GM18868 (cell line): ENCODE measurements around the gene PITPNC1.
"Not testable (repeated sequence)": the region's sequence is repeated elsewhere in the genome, so short reads cannot be mapped to it uniquely, and the experiment has no call there.

Experiments used
- ATAC-seq: cut with Tn5 transposase; IDR thresholded peaks from one replicate; pipeline ENCODE4 v1.9.1; 2021; ENCODE audit warnings: mild to moderate bottlenecking, moderate library complexity; ENCODE audit not compliant: unreplicated experiment

PITPNC1 gene

DNA sequence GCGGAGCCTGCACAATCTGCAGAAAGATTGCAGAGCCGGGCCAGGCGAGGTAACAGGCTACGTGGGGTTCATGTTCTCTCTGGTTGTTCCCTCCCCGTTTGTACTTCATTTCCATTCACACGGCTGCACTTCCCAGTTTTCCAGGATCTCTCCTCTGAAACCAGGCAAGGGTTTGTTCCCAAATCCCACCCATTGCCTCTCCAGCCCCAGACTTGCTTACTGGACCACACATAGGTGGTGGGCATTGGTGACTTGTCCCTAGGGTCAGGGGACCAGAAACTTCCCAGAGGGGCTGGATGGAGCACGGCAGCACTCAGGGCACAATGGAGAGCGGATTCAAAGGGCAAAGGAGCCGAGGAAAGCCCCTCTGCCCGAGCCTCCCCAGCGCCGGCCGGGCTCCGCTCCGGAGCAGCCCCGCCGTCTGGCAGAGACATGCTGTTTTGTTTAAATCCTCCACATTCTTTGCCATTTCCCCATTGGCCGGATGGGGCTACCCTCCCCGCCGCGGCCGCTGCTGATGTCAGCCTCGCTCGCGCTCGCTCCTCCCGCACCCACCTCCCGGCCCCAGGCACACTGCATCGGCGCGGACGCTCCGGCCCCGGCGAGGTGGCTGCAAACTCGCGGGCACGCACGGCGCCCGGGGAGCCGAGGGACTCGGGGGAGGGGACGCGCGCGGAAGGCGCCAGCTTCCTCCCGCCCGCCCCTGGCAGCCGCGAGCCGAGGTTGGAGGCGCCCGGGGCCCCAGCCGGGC, at the start of gene PITPNC1:
PITPNC1 (plus strand) TSS at position 545 of the 751 bp plus-strand sequence.
- peak; percentile 69 for ATAC-seq

DNA sequence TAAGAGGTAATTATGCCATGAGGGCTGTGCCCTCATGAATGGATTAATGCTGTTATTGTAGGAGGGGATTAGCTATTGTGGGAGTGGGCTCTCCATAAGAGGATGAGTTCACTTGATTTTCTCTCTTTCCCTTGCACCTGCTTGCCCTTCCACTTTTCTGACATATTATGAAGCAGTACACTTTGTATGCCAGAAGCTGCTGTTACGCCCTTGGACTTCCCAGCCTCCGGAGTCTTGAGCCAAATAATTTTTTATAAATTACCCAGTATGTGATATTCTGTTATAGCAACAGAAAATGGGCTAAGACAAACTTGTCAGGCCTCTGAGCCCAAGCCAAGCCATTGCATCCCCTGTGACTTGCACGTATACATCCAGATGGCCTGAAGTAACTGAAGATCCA, 49.1 kb upstream of the PITPNC1 start:
- ATAC-seq: no peak

DNA sequence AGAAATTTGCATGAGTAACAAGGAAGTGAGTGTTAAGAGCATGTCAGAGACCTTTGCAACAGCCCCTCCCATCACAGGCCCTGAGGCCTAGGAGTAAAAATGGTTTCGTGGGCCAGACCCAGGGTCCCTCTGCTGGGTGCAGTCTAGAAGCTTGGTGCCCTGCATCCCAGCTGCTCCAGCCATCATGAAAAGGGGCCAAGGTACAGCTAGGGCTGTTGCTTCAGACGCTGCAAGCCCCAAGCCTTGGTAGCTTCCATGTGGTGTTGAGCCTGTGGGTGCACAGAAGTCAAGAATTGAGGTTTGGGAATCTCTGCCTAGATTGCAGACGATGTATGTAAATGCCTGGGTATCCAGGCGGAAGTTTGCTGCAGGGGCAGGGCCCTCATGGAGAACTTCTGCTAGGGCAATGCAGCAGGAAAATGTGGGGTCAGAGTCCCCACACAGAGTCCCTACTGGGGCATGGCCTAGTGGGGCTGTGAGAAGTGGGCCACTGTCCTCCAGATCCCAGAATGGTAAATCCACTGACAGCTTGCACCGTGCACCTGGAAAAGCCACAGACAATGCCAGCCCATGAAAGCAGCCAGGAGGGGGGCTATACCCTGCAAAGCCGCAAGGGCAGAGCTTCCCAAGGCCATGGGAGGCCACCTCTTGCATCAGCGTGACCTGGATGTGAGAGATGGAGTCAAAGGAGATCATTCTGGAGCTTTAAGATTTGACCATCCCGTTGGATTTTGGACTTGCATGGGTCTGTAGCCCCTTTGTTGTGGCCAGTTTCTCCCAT, 45.5 kb upstream of the PITPNC1 start:
- not testable (repeated sequence) for ATAC-seq

DNA sequence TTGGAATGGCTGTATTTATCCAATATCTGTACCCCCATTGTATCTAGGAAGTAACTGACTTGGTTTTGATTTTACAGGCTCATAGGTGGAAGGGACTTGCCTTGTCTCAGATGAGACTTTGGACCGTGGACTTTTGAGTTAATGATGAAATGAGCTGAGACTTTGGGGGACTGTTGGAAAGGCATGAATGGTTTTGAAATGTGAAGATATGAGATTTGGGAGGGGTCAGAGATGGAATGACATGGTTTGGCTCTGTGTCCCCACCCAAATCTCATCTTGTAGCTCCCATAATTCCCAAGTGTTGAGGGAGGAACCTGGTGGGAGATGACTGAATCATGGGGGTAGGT, 44.9 kb upstream of the PITPNC1 start:
- ATAC-seq: not testable (repeated sequence)

DNA sequence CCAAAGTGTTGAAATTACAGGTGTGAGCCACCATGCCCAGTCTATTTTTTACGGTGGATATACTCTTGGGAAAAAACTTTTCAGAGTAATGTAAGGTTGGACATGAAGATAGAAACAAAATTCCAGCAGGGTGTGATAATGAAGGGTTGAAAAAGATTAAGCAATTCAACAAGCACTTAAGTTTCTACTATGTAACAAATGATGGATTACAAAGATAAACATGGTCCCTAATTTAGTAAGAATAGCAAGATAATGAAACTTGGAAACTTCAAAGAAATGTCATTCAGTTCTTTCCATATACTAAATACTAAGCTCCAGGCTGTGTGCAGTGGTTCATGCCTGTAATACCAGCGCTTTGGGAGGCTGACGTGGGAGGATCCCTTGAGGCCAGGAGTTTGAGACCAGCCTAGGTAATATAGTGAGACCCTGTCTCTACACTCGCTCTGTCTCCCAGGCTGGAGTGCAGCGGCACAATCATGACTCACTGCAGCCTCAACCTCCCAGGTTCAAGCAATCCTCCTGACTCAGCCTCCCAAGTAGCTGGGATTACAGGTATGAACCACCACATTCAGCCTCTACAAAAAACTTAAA, 41.7 kb upstream of the PITPNC1 start:
- ATAC-seq: no peak

DNA sequence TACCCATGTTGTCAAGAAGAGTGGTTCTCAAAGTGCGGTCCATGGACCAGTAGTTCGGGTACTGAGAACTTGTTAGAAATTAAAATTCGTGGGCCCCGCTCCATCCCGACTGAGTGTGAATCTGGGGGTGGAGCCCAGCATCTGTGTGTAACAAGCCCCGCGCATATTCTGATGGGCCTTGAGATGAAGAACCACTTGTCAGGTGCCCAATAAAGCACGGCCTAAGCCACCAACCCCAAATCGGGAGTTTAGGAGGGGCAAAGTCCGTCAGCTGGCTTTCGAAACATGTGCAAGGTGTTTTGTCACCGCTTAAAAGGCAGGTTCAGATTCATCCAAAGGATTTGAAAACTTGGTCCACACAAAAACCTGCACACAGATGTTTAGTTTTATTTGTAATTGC, 40.2 kb upstream of the PITPNC1 start:
- ATAC-seq: no peak

DNA sequence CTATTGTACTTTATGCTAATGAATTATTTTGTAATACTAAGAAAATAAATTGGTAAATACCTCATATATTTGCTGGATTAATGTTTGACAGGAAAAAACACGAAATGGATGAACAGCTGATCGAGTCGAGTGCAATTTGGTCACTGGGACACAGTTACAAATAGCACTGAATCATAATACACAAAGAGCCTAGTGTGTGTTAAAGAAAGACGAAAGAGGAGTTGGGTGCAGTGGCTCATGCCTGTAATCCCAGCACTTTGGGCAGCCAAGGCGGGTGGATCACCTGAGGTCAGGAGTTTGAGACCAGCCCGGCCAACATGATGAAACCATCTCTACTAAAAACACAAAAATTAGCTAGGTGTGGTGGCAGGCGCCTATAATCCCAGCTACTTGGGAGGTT, 38.7 kb upstream of the PITPNC1 start:
- ATAC-seq: not testable (repeated sequence)

DNA sequence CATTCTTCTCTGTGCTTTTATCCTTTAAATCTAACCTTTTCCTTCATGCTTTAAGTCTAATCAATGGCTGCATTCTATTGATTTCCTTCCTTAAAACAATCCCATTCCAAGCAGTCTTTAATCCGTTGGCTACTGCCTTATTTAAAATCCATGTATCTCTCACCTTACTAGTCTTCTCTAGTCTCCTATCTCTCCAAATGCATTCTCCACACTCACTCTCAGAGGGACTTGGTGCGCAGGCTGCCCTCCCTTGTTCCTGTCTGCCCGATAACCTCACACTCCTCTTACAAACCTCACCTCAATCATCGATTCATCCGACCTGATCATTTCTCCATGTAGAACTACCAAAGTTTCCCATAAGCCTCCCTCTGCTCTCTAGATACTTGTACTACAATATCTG, 33.8 kb upstream of the PITPNC1 start:
- no peak for ATAC-seq

DNA sequence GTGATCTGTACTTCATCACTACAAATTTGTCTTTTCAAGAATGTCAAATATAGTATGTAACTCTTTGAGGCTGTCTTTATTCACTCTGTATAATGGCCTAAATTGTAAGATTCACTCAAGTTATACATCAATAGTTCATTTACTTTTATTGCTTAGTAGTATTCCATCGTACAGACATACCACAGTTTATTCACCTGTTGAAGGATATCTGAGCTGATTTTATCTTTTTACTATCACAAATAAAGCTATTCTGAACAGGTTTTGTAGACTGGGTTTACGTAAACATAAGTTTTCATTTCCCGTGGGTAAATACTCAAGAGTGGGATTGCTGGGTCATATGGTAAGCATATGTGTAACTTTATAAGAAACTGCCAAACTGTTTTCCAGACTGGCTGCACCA, 29.3 kb upstream of the PITPNC1 start:
- ATAC-seq: no peak

DNA sequence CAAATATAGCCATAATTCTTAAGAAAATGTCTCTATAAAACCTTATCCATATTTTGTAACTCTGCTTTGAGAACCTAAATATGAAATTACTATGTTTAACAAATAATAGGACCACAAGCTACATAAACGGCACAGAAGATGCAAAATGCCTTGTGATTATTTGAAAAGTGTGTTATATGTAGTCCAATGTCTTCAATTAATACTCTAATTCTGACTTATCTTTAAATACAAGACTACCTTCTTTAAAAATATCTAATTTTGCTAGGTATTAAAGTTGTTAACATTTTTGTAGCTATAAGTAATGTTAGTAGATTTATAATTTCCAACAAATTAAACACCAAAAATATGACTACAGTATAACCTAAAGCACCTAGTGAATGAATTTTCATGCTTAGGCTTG, 27.7 kb upstream of the PITPNC1 start:
- no peak for ATAC-seq

DNA sequence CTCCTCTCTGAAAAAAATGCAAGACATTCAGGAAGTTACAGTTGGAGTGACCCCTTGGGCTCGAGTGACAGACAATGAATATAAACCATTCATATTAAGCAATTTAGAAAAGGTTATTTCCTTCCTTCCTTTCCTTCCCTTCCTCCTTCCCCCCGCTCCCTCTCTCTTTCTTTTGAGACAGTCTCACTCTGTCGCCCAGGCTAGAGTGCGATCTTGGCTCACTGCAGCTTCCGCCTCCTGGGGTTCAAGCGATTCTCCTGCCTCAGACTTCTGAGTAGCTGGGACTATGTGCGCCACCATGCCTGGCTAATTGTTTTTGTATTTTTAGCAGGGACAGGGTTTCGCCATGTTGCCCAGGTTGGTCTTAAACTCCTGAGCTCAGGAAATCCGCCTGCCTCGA, 23.9 kb upstream of the PITPNC1 start:
- no peak for ATAC-seq

DNA sequence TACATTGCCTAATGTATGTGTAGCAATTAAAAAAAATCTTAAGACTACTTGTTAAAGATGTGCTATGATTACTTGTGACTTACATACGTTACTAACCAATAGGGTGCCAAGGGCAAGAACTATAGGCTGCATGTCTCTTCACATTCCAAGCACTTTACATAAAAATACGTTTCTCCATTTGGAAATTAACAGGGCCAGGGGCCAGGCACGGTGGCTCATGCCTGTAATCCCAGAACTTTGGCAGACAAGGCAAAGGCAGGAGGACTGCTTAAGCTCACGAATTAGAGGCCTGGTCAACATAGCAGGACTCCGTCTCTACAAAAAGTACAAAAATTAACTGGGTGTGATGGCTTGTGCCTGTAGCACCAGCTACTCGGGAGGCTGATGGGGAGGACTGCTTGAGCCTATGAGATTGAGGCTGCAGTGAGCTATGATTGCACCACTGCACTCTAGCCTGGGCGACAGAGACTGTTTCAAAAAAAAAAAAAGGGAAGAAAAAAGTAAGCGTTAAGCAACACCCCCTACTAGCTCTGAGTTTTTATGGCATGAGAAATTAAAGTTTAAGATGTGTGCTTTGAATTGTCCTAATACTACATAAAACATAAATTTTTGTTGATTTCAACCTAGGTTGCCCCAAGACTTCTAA, 23.0 kb upstream of the PITPNC1 start:
- no peak for ATAC-seq

DNA sequence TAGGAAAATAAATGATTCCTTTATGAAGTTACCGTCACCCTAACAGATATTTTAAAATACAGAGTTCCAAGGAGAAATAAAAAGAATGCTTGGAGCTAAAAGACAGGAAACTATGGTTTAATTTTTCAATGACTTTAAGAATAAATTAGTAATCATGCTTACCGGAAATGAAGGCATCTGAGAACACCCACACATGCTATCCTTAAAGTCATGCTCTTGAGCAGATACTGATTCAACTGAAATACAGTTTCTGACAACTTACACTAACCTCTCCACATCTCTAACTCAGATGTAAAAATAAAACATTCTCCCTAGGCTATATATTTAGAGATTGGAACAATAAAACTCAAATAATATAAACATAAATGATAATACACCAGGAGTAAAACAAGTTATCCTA, 18.5 kb upstream of the PITPNC1 start:
- ATAC-seq: no peak

DNA sequence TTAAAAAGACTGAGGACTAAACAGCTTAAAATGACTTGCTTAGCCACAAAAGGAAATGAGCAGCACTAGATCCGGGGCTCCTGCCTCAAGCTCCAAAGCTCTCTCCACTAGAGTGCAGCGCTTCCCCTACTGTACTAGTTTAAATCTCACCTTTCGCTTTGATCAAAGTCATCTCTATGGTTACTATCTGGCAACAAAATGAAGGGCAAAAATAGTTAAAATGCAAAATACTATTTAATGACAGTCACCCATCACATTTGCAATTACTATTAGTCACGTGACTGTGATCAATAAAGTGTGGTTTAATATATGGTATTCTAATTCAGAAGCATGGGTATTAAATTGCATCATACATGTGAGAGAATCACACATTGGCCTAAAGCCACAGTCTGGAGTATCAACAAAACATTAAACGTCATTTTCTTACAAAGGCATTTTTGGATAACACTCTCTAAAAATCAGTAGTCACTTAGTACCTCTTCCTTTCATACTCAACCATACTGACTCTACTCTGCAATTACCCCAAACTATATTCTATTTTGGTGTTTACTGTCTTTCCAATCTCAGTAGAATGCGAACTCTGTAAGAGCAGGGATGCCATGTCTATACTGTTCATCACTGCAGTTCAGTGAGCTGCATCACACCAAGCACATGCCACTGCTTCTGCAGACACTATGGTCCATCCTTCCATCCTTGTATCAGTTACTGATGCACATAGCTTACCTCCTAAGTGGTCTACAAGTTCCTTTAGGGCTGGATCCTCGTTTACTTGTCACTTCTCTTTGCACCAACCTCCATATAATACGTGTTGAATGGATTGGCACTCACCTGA, 16.9 kb upstream of the PITPNC1 start:
- no peak for ATAC-seq

DNA sequence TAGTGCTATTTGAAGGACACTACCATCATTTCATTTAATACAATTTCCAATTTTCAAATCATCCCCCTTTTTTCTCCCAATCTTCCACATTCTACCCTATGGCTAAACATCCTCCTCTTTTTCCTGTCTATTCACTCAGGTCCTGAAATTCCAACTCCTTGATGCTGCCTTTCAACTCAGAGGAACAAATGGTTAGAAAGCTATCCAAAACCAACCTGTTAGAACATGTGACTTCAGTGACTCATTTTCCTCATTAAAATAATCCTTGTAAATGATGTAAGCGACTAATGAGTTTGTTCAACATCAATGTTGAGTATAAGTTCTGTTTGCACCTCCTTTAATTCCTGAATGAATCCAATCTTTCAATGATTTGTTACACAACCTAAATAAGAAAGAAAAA, 16.2 kb upstream of the PITPNC1 start:
- ATAC-seq: no peak

DNA sequence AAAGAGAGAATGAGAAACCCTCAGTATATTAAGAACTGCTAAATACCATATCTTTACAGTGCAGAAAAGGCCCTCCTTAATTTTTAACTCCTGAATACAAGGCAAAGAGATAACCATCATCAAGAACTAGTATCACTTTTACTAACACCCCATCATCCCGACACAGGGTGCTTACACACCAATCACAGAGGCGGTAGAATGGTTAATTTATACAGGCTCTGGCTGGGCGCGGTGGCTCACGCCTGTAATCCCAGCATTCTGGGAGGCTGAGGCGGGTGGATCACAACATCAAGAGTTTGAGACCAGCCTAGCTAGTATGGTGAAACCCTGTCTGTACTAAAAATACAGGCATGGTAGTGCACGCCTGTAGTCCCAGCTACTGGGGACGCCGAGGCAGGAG, 14.9 kb upstream of the PITPNC1 start:
- ATAC-seq: no peak

DNA sequence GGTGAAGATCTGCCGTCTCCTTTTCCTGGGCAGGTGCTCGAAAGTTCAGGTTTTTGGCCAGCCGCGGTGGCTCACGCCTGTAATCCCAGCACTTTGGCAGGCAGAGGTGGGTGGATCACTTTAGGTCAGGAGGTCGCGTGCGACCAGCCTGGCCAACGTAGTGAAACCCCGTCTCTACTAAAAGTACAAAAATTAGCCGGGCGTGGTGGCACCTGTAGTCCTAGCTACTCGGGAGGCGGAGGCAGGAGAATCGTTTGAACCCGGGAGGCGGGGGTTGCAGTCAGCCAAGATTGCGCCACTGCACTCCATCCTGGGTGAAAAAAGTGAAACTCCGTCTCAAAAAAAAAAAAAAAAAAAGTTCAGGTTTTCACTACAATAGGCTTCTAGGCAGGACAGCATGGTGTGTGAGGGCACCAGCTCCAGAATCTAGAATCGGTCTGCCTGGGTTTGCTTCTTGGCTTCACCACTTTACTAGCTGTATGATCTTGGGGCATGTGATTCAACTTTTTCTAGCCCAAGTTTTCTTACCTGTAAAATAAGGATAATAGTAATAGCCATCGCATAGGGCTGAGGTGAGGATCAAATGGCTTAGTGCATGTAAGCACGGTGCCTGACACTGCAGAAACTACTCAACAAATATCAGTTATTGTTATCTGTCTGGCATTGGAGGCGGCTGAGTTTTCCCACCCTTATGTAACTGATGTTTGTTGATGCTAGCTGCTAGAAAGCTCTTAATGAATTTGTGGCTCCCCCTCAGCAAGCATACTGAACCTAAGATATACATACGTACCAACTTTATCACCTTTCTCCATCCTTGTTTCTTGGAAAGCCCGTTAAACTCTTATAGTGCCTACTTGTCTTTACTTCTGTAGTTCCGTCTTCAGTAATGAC, 12.0 kb upstream of the PITPNC1 start:
- no peak for ATAC-seq

DNA sequence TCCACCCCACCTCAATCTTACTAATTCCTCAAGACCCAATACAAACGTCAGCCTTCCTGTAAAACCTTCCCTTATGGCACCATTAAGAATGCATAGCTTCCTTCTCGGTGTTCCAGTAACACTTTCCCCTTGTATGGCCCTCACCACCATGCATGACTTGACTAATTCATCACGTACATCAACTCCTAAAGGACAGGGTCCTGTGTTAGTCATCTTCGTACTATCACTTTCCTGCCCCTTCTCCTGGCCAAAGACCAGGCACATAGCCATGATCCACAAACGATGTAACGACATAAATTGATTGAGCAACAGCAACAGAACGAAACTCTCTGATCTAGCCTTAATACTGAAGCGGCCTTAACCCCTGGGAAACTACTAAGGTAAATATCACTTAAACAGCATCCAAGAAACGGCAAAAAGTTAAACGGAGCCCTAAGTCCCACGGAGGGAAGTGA, 11.3 kb upstream of the PITPNC1 start:
- no peak for ATAC-seq
